Measurements from ENCODE around the gene FHOD3.

The FHOD3 gene

DNA sequence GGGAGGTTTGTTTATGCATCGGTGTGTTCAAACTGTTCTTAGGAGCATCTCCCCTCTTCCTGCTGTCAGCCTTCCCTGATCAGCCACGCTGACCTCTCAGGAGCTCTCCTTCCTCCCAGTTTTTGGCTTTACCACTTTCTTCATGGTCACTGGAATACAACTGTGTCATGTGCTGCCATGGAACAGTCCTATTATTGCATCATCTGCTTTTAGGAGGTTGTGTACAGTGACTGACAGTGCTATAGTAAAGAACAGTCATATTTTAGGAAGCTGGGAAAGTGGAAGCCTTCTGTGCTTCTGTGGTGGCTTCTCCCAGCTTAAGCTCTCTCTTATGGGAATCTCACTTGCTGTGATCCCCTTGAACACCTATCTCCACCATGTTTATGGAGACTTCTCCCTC, 365.8 kb downstream of the FHOD3 start:
- DNase-seq (ENCODE audit: insufficient read length, low spot score) (no peak), FAIRE-seq (no peak)
- TF ChIP-seq, protein P1, sequence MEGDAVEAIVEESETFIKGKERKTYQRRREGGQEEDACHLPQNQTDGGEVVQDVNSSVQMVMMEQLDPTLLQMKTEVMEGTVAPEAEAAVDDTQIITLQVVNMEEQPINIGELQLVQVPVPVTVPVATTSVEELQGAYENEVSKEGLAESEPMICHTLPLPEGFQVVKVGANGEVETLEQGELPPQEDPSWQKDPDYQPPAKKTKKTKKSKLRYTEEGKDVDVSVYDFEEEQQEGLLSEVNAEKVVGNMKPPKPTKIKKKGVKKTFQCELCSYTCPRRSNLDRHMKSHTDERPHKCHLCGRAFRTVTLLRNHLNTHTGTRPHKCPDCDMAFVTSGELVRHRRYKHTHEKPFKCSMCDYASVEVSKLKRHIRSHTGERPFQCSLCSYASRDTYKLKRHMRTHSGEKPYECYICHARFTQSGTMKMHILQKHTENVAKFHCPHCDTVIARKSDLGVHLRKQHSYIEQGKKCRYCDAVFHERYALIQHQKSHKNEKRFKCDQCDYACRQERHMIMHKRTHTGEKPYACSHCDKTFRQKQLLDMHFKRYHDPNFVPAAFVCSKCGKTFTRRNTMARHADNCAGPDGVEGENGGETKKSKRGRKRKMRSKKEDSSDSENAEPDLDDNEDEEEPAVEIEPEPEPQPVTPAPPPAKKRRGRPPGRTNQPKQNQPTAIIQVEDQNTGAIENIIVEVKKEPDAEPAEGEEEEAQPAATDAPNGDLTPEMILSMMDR (IDR thresholded peaks at IDR 0.05; ENCODE audit: insufficient read depth, missing control alignments), result no peak

DNA sequence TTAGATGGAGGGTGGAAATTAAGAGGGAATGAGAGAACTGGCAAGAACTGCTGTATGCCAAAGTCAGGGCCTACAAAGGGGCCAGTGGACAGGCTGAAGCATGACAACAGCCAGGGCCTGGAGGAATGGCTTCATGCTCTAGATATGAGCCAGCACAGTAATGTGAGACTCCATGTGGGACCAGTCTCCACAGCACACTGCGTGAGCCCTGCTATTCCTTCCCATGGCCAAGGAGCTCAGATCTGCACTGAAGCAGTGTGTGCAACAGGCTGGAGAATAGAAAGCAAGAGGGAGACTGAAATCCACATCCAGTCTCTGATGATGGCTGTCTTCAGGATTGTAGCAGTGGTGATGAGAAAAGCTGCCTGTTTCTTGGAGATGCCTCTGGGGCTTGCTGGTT, 368.4 kb downstream of the FHOD3 start:
- no peak for DNase-seq (ENCODE audit: insufficient read length, low spot score)
- FAIRE-seq, result no peak
- TF ChIP-seq, protein P1 (IDR thresholded peaks at IDR 0.05; ENCODE audit: insufficient read depth, missing control alignments), result no peak

DNA sequence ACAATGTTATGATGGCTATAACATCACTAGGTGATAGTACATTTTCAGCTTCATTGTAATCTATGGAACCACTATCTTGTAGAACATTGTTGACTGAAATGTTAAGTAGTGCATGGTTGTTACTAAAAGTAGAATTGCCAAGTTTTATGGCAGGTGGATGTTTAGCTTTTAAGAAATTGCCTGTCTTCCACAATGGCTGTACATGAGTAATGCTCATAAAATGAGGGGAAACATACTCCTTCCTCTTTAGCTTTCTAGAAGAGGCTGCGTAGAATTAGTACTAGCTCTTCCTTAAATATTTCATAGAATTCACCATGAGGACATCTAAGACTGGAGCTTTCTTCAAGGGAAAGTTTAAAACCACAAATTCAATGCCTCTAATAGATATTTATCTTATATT, 370.3 kb downstream of the FHOD3 start:
- FAIRE-seq (peak; percentile 84), DNase-seq (ENCODE audit: insufficient read length, low spot score) (no peak)

DNA sequence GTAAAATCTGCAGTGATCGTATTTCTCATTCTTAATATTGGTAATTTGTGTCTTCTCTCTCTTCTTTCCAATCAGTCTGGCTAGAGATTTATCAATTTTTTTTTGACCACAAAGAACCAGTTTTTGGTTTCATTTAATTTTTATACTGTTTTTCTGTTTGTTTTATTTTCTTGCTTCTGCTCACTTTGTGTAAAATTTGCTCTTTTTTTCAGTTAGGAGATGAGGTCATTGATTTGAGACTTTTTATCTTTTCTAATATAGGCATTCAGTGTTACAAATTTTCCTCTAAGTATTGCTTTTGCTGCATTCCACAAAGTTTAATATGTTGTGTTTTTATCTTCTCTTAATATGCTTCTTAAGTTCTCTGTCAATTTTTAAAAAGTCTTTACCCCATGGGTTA, 370.8 kb downstream of the FHOD3 start:
- TF ChIP-seq, protein P1 (IDR thresholded peaks at IDR 0.05; ENCODE audit: insufficient read depth, missing control alignments), result no peak
- DNase-seq (ENCODE audit: insufficient read length, low spot score) (no peak), FAIRE-seq (peak; percentile 48)

More for the DNA sequence above, 370.3 kb downstream of the FHOD3 start:
- TF ChIP-seq, protein P1 (IDR thresholded peaks at IDR 0.05; ENCODE audit: insufficient read depth, missing control alignments), result no peak

DNA sequence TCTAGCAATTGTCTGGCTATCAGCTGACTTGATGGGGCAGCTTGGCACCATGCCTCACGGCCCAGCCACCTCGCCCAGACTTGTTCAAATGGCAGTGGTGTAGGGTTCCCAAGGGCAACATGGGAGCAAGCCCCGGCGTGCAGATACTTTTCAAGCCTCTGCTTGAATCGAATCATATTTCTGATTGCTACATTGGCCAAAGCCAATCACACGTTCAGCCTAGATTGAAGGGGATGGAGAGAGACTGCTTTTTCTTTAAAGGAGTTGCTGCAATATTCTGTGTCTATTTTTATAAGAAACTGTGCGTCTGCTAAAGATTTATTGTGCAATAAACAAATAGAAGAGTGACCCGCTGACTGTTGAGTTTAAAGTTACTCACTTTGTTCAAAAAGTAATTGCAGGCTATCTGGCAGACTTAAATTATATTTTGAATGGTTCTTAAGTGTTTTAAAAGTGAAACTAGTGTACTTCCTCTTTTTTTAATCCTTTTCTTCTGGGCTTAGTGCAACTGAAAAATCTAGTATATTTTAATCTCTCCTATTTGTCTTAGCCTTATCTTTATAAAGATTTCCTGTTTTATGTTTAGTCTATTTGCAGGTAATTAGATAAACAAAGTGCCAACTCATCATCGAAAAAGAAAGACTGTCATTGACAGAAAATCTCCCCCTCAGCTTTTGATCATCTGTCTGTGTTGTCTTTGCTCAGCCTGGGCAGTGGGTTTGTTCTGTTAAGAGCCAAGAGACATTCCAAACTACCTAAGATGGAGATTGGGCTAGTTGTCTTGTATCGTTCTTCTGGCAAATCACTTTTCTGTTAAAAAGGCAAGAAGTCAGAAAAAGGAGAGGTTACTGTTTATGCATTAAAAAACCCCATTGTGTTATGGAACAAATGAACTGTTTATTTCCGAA, 375.2 kb downstream of the FHOD3 start:
- DNase-seq (ENCODE audit: insufficient read length, low spot score) (no peak), FAIRE-seq (no peak)
- TF ChIP-seq, protein P1 (IDR thresholded peaks at IDR 0.05; ENCODE audit: insufficient read depth, missing control alignments), result no peak

DNA sequence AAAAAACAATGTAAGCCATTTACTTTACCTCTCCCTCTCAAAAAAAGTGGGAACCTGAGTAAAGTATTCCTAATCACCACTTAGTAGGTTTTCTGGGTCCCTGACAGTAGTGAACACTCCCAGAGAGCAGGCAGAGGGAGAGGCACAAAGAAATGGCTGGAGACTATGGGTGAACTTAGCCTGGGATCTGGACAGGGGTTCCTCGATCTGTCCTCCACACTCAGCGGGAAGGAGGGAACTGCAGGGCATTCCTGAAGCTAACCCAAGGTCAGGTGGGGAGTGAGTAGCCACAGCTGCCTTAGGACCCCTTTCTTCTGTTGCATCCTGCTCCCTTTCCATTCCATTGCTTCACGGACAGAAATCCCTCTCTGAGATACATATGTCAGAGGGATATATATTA, 375.9 kb downstream of the FHOD3 start:
- FAIRE-seq (no peak), DNase-seq (ENCODE audit: insufficient read length, low spot score) (no peak)
- TF ChIP-seq, protein P1 (IDR thresholded peaks at IDR 0.05; ENCODE audit: insufficient read depth, missing control alignments), result no peak

DNA sequence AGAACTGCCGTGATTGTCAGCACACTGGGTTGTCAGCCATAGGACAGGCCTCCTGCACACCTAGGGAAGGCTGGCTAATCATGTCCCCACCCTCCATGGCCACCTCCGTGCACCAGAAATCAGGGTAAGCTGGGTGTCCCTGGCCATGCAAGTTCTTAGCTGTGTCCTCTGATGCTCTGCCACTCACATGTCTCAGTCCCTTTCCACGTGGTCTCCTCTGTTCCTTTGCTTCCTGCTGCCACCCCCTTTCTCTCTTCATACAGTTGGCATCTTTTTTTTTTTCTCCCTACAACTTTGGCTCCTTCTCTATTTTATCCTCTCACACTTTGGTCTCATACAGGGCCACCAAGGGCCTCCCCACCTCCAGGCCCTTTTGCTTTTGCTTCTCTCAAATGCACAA, 377.6 kb downstream of the FHOD3 start:
- TF ChIP-seq, protein P1 (IDR thresholded peaks at IDR 0.05; ENCODE audit: insufficient read depth, missing control alignments), result no peak
- FAIRE-seq (no peak), DNase-seq (ENCODE audit: insufficient read length, low spot score) (no peak)
